Neural cell (in vitro differentiated cells): ENCODE data around the gene IER5L. TPM values are rescaled to one million over a fixed set of nuclear protein-coding genes. Genes with fewer than 3 reads are reported as not detected.
A peak's percentile ranks its signal among the peaks of the same experiment; 100 is the strongest.

Experiments
- H2AFZ ChIP-seq: fragments of 200-600, 300-800 bp; sonication (generic), shearing (Covaris generic); 2 replicates; pipeline ENCODE4 v1.6.0; 2014; ENCODE audit warnings: low read depth, mild to moderate bottlenecking, antibody characterized with exemption, low read length, moderate library complexity
- H3F3A ChIP-seq: fragments of 200-600 bp; shearing (Covaris generic); 2 replicates; pipeline ENCODE4 v1.6.1; 2016; ENCODE audit warnings: mild to moderate bottlenecking, moderate library complexity, mixed read lengths, antibody characterized with exemption, low read length; ENCODE audit not compliant: insufficient read depth, poor library complexity, severe bottlenecking
- H3K27ac ChIP-seq: fragments of 200-600, 300-800 bp; sonication (generic), shearing (Covaris generic); 2 replicates; pipeline ENCODE4 v1.5.1; 2014; ENCODE audit warnings: mild to moderate bottlenecking, low read length, moderate library complexity
- H3K27me3 ChIP-seq: fragments of 300-800, 200-600 bp; sonication (generic), shearing (Covaris generic); 2 replicates; pipeline ENCODE4 v1.6.0; 2014; ENCODE audit warnings: mild to moderate bottlenecking, low read depth, low read length, moderate library complexity; ENCODE audit not compliant: insufficient read depth
- H3K36me3 ChIP-seq: fragments of 300-800, 200-600 bp; sonication (generic), shearing (Covaris generic); 2 replicates; pipeline ENCODE4 v1.5.1; 2014; ENCODE audit warnings: mild to moderate bottlenecking, antibody characterized with exemption, low read length, moderate library complexity; ENCODE audit not compliant: insufficient read depth
- H3K4me2 ChIP-seq: fragments of 300-800, 200-600 bp; sonication (generic), shearing (Covaris generic); 2 replicates; pipeline ENCODE4 v1.6.0; 2014; ENCODE audit warnings: mild to moderate bottlenecking, low read length
- H3K4me3 ChIP-seq: fragments of 300-800, 200-600 bp; sonication (generic), shearing (Covaris generic); 2 replicates; pipeline ENCODE4 v1.5.1; 2014; ENCODE audit warnings: mild to moderate bottlenecking, low read length, moderate library complexity
- H3K79me2 ChIP-seq: fragments of 200-600 bp; shearing (Covaris generic); replicated peaks from 2 replicates; pipeline ENCODE4 v1.6.0; 2014; ENCODE audit warnings: mild to moderate bottlenecking, low read length, moderate library complexity; ENCODE audit not compliant: insufficient read depth
- H3K9ac ChIP-seq: fragments of 300-800, 200-600 bp; sonication (generic), shearing (Covaris generic); 2 replicates; pipeline ENCODE4 v1.6.1; 2016; ENCODE audit warnings: mild to moderate bottlenecking, low read length, mixed read lengths
- H3K9me2 ChIP-seq: fragments of 200-600 bp; shearing (Covaris generic); 2 replicates; pipeline ENCODE4 v1.6.1; 2016; ENCODE audit warnings: mild to moderate bottlenecking, low read length, mixed read lengths; ENCODE audit not compliant: insufficient read depth
- H3K9me3 ChIP-seq: fragments of 200-600, 300-800 bp; sonication (generic), shearing (Covaris generic); 2 replicates; pipeline ENCODE4 v1.6.1; 2016; ENCODE audit warnings: mild to moderate bottlenecking, mixed run types, low read length, moderate library complexity, mixed read lengths
- H4K20me1 ChIP-seq: fragments of 200-600 bp; shearing (Covaris generic); 2 replicates; pipeline ENCODE4 v1.6.1; 2016; ENCODE audit warnings: mild to moderate bottlenecking, mixed run types; ENCODE audit not compliant: insufficient read depth
- EP300 ChIP-seq: fragments of 450-650 bp; conservative IDR thresholded peaks from 2 replicates; pipeline ENCODE4 v1.6.1; 2014; ENCODE audit warnings: antibody characterized with exemption, mild to moderate bottlenecking, moderate library complexity; ENCODE audit not compliant: poor library complexity, severe bottlenecking
- EZH2 ChIP-seq: fragments of 200-600, 300-800 bp; shearing (Covaris generic), sonication (generic); IDR thresholded peaks from 2 replicates; pipeline ENCODE4 v1.6.1; 2014; ENCODE audit warnings: antibody characterized with exemption, low read length, borderline replicate concordance, mild to moderate bottlenecking; ENCODE audit not compliant: insufficient read depth, poor library complexity, severe bottlenecking
- MXI1 ChIP-seq: fragments of 450-650 bp; conservative IDR thresholded peaks from 2 replicates; pipeline ENCODE4 v1.6.1; 2014; ENCODE audit warnings: antibody characterized with exemption, mild to moderate bottlenecking; ENCODE audit not compliant: poor library complexity, severe bottlenecking
- POLR2AphosphoS5 ChIP-seq: IDR thresholded peaks from 2 replicates; pipeline ENCODE4 v1.6.1; 2012
- RAD21 ChIP-seq: fragments of 450-650 bp; conservative IDR thresholded peaks from 2 replicates; pipeline ENCODE4 v1.6.1; 2014; ENCODE audit warnings: antibody characterized with exemption, mild to moderate bottlenecking, moderate library complexity
- SMC3 ChIP-seq: fragments of 450-650 bp; conservative IDR thresholded peaks from 2 replicates; pipeline ENCODE4 v1.6.1; 2014; ENCODE audit warnings: antibody characterized with exemption, mild to moderate bottlenecking, moderate library complexity; ENCODE audit not compliant: poor library complexity
- TAF1 ChIP-seq: IDR thresholded peaks from 2 replicates; pipeline ENCODE4 v1.6.1; 2012; ENCODE audit warnings: low read depth
- polyA plus RNA-seq: library from polyadenylated mRNA; depleted of rRNA; stranded (reverse); fragments of >200 nt; gene quantifications from 2 replicates; pipeline ENCODE4 v1.2.3, GENCODE V29; 2014
- TF ChIP-seq, protein P1 (sequence below): IDR thresholded peaks from 2 replicates; pipeline ENCODE4 v1.6.1; 2012; ENCODE audit warnings: borderline replicate concordance
- TF ChIP-seq, protein P2 (sequence below): fragments of 450-650 bp; IDR thresholded peaks from 2 replicates; pipeline ENCODE4 v1.5.1; 2014; ENCODE audit warnings: antibody characterized with exemption, mild to moderate bottlenecking, moderate library complexity; ENCODE audit not compliant: poor library complexity, severe bottlenecking

The IER5L gene
- polyA plus RNA-seq, 1 donor from 2014 or later, result 20.8 TPM

DNA sequence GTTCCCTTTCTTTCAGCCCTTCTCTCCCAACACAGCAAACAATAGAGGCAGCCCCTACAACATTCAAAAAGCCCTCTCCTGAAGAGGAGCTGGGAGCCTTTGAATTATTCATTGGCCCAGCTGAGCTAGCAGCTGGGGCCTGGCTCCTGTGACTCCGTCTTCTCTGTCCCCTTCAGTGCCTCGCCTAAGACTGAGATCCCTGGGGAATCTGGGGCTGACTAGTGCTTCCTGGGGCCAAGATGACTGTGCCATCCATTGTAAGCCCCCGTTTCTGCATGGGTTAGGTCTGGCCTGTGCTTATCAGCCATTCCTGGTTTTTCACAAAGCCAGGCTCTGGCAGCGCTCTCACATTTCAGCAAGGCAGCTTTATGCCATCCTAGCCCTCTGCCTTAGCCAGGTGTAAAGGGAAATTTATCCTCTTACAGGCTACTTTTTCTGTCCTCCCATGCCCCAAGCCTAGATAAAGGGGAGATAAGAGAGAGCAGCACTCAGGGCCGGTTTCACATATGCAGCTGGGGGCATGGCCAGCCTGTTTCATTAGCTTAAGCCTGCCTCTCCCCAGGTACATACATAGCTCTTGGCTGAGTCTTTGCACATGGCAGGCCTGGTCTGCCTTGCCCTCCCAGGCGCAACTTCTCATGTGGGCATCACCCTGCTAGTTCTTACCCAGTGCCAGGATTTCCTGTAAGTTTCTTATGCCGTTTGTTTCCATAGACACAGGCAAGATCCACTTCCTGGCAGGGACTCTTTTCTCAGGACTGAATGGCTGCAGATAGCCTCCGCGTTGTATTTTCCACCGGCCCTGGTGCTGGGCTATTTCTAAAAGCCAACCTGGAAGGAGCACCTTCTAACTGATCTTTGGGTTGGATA, 51.1 kb downstream of the IER5L start:
- Histone ChIP-seq H3K36me3 (peaks cover 5% of the 10 kb centered on the region), H3K9me3 (no peaks in the 10 kb centered on the region), H3K9me2 (no peaks in the 10 kb centered on the region), H3K9ac (peak overlapping the region; percentile 43), H2AFZ (no peak overlapping the region), H3K79me2 (no peaks in the 10 kb centered on the region), H3K4me2 (no peak overlapping the region), H4K20me1 (no peaks in the 10 kb centered on the region), H3K4me3 (no peak overlapping the region), H3F3A (no peaks in the 10 kb centered on the region), H3K27me3 (no peaks in the 10 kb centered on the region), H3K27ac (peak overlapping the region; percentile 26)
- TF ChIP-seq SMC3 (no peak), RAD21 (no peak), EP300 (no peak), POLR2AphosphoS5 (no peak), EZH2 (no peak), TAF1 (no peak), MXI1 (no peak)
- TF ChIP-seq, protein P1, sequence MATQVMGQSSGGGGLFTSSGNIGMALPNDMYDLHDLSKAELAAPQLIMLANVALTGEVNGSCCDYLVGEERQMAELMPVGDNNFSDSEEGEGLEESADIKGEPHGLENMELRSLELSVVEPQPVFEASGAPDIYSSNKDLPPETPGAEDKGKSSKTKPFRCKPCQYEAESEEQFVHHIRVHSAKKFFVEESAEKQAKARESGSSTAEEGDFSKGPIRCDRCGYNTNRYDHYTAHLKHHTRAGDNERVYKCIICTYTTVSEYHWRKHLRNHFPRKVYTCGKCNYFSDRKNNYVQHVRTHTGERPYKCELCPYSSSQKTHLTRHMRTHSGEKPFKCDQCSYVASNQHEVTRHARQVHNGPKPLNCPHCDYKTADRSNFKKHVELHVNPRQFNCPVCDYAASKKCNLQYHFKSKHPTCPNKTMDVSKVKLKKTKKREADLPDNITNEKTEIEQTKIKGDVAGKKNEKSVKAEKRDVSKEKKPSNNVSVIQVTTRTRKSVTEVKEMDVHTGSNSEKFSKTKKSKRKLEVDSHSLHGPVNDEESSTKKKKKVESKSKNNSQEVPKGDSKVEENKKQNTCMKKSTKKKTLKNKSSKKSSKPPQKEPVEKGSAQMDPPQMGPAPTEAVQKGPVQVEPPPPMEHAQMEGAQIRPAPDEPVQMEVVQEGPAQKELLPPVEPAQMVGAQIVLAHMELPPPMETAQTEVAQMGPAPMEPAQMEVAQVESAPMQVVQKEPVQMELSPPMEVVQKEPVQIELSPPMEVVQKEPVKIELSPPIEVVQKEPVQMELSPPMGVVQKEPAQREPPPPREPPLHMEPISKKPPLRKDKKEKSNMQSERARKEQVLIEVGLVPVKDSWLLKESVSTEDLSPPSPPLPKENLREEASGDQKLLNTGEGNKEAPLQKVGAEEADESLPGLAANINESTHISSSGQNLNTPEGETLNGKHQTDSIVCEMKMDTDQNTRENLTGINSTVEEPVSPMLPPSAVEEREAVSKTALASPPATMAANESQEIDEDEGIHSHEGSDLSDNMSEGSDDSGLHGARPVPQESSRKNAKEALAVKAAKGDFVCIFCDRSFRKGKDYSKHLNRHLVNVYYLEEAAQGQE, result no peak
- TF ChIP-seq, protein P2, sequence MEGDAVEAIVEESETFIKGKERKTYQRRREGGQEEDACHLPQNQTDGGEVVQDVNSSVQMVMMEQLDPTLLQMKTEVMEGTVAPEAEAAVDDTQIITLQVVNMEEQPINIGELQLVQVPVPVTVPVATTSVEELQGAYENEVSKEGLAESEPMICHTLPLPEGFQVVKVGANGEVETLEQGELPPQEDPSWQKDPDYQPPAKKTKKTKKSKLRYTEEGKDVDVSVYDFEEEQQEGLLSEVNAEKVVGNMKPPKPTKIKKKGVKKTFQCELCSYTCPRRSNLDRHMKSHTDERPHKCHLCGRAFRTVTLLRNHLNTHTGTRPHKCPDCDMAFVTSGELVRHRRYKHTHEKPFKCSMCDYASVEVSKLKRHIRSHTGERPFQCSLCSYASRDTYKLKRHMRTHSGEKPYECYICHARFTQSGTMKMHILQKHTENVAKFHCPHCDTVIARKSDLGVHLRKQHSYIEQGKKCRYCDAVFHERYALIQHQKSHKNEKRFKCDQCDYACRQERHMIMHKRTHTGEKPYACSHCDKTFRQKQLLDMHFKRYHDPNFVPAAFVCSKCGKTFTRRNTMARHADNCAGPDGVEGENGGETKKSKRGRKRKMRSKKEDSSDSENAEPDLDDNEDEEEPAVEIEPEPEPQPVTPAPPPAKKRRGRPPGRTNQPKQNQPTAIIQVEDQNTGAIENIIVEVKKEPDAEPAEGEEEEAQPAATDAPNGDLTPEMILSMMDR, result no peak

Other genes starting within 250 kb of the IER5L start
- 11.3 and 14.4 TPM in 2 replicates for gene DOLK, start 230.7 kb downstream of the IER5L start, polyA plus RNA-seq
- gene NUP188, start 230.6 kb downstream of the IER5L start, polyA plus RNA-seq, result 21.2 and 24.0 TPM in 2 replicates
- 128 and 160 TPM in 2 replicates for gene SH3GLB2, start 149.9 kb downstream of the IER5L start, polyA plus RNA-seq
- gene MIGA2, start 141.6 kb downstream of the IER5L start, polyA plus RNA-seq, result 42.4 and 73.6 TPM in 2 replicates
- gene DOLPP1, start 97.2 kb downstream of the IER5L start, polyA plus RNA-seq, result 31.1 and 31.5 TPM in 2 replicates
- 14.3 and 21.2 TPM in 2 replicates for gene CRAT, start 67.5 kb downstream of the IER5L start, polyA plus RNA-seq
- gene PTPA, start 66.8 kb downstream of the IER5L start, polyA plus RNA-seq, result 50.5 and 62.8 TPM in 2 replicates